GM18861 (cell line): ENCODE data around the gene SETD1A.
"Not testable (repeated sequence)": the region's sequence is repeated elsewhere in the genome, so short reads cannot be mapped to it uniquely, and the experiment has no call there.

ENCODE experiments used
- ATAC-seq: cut with Tn5 transposase; IDR thresholded peaks from one replicate; pipeline ENCODE4 v1.9.1; 2021; ENCODE audit not compliant: unreplicated experiment

Gene SETD1A

GRCh38 chr16:30928390-30928789 lies 29.2 kb upstream of the SETD1A start:
- ATAC-seq: no peak

- no peak for ATAC-seq
Measured at GRCh38 chr16:30929167-30929566, 28.4 kb upstream of the SETD1A start.

GRCh38 chr16:30930160-30930571 lies 27.4 kb upstream of the SETD1A start:
- ATAC-seq: no peak

GRCh38 chr16:30931068-30931650 lies 26.4 kb upstream of the SETD1A start:
- no peak for ATAC-seq

GRCh38 chr16:30934827-30935557 lies 22.6 kb upstream of the SETD1A start:
- no peak for ATAC-seq

GRCh38 chr16:30937692-30938091 lies 19.9 kb upstream of the SETD1A start:
- ATAC-seq: no peak

- not testable (repeated sequence) for ATAC-seq
Measured at GRCh38 chr16:30939571-30939970, 18.0 kb upstream of the SETD1A start.

GRCh38 chr16:30941600-30942425 lies 15.7 kb upstream of the SETD1A start:
- ATAC-seq: peak; percentile 63

DNA sequence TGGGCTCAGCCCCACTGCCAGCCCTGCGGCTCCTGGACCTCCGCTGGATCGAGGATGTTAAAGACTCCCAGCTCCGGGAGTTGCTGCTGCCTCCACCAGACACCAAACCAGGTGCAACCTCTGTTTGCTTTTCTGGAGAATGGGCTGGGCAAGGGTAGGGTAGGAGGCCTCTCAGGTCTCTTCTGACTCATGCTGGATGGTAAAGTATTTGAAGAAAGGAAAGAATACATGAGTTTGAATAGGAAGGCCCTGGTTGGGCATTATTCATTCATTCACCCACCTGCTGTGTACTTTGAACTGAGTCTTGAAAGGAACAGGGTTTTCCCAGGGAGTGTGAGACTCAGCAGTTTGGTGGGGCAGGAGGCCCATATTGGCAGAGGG lies 15.1 kb upstream of the SETD1A start:
- no peak for ATAC-seq

DNA sequence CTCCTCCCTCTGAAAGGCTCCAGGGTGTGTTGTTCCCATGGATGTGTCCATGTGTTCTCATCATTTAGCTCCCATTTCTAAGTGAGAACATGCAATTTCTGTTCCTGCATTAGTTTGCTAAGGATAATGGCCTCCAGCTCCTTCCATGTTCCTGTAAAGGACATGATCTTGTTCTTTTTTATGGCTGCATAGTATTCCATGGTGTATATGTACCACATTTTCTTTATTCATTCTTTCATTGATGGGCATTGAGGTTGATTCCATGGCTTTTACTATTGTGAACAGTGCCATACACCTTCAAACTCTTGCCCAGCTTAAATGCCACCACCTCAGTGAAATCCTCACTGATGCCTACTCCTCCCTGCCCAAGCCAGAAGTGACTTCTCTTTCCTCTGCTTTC lies 13.2 kb upstream of the SETD1A start:
- no peak for ATAC-seq

DNA sequence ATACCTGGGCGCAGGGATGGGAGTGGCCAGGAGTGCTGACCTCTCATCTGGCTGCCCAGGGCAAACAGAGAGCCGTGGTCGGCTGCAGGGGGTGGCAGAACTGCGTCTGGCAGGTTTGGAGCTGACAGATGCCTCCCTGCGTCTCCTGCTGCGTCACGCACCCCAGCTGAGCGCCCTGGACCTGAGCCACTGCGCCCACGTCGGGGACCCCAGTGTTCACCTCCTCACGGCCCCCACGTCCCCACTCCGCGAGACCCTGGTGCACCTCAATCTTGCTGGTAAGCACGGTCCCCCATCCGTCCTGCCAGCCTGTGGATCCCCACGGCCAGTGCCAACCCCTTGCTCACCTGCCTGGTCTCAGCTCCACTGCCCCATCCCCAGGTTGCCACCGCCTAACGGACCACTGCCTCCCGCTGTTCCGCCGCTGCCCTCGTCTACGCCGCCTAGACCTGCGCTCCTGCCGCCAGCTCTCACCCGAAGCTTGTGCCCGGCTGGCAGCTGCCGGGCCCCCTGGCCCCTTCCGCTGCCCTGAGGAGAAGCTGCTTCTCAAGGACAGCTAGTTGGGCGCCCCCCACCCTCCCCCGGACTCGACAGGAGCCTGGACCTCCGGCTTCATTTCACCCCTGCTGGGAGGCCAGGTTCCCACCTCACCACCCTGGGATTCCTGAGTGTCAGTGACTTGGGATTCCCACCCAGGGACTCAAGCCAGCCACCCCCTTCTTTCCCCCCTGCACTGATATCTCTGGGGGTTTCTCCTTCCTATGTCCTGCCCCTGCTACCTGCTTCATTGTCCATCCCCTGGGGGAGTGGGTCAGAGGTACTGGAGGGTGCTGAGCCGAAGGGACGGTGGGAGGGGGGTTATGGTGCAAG lies 10.6 kb upstream of the SETD1A start:
- no peak for ATAC-seq

GRCh38 chr16:30947541-30947858 lies 10.1 kb upstream of the SETD1A start:
- no peak for ATAC-seq

DNA sequence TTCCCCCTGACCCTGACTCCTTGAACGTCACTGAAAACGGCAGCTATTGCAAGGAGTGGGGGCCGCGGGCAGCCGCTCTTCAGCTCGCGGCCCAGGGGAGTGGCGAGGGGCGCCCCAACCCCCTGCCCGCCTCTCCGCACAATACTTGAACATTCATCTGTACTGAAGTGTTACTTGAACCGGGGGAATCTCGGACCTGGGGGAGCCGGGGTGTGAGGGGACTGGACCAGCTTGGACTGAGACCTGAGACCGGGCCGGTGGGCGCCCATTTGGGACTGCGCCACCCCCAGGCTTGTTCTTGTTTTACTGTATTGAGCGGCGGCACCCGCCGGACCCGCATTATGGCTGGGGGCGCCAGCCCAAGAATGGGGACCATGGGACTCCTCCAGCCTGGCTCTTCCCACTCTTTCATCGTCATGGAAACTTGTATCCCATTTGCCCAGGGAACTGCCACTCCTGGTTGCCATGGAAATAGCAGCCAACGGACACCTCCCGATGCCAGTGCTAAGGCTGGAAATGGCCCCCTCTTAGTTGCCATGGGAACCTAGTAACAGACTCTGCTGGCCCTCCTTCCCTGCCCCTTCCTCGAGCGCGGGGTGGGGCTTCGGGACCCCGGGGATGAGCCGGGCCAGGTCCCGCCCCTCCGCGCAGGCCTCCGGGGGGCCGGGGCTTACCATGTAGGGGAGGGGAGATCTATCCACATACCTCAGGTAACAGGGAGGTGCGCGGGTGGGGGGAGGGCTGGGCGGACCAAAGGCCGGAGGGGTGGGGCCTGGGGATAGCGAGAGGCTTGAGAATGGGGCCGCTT lies 9.5 kb upstream of the SETD1A start:
- no peak for ATAC-seq

DNA sequence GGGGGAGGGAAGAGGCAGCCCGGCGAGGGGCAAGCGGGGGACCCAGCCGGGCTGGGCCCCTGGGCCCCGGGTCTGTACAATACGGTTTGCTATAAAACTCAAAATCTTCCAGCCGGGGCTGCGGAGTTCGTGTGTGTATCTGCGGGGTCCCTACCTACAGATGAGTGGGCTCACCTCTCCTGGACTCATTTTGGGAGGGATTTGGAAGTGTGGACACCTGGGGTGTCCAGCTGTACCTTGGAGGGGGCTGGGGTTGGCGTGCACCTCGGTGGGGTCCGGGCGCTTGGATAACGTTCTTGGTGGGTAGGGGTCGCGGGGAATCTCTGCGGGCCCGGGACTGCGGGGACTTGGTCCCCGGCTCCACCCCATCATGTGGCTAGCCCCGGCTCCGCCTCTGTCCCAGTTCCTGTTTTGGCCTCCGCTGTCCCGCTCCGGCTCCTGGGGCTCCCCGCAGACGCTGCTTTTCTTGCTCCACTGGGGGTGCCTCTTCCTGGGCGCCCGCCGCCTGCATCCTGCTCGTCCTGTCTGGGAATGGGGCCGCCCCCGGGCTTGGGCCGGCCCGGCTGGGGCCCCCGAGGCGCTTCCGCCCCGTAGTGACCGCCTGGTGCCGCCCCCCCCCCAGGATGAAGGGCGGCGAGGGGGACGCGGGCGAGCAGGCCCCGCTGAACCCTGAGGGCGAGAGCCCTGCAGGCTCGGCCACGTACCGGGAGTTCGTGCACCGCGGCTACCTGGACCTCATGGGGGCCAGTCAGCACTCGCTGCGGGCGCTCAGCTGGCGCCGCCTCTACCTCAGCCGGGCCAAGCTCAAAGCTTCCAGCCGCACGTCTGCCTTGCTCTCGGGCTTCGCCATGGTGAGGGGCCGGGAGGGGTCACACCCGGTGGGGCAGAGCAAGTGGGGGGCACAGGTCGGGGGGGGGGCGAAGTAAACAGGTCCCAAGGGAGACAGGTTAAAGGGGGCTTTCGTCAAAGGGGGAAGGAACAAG lies 8.6 kb upstream of the SETD1A start, which contains the start of gene ORAI3:
TSS of gene ORAI3 (plus strand) at position 402 of the 983 bp plus-strand sequence. CDS start at position 624, 222 bp downstream.
- peak; percentile 47 for ATAC-seq

GRCh38 chr16:30949650-30950515 lies 7.7 kb upstream of the SETD1A start:
- peak; percentile 47 for ATAC-seq

GRCh38 chr16:30950516-30951065 lies 7.0 kb upstream of the SETD1A start:
- ATAC-seq: no peak

GRCh38 chr16:30951193-30951592 lies 6.4 kb upstream of the SETD1A start:
- no peak for ATAC-seq

GRCh38 chr16:30951750-30952149 lies 5.8 kb upstream of the SETD1A start:
- no peak for ATAC-seq
